ENCODE results near the gene ALPI. TPM values are rescaled to one million over a fixed set of nuclear protein-coding genes. Genes with fewer than 3 reads are reported as not detected.

ALPI gene
- total RNA-seq, 1 experiment from 2014 or later = not detected

DNA sequence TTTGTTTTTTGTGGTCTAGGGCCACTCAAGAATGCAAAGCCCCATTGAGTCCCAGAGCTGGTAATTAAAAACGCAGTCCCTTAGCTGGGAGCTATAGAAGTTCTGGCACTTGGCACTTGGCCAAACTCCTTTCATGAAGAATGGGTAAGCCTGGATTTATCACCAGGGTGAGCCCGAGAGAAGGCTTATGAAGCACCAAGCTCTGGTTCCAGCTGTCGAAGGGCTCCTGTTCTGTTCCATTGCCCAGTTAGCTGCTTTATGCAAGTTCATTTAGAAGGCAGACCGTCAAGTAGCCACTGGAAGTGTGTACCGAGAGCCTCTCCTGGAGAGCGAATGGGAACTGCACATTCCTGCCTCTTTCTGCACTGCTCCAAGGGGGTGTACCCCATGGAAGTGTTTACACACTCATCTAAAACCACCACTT, 17.5 kb downstream of the ALPI start:
- no peak overlapping the region for H3K9ac ChIP-seq (ENCODE audit: low read length)
- DNase-seq (peak; percentile 3), ATAC-seq (no peak)
- no peak overlapping the region for H3K4me3 ChIP-seq (ENCODE audit: low read length)
- no peak overlapping the region for H2AFZ ChIP-seq (ENCODE audit: low read length)
- peaks cover 58% of the 10 kb centered on the region for H3K27me3 ChIP-seq (ENCODE audit: low read length)
- ChIA-PET POLR2A (ENCODE audit: unreplicated experiment) (interaction anchor here (0.6 kb wide), 1 partner anchor 658 kb away, joined by 4 read pairs; no protein-coding TSS in a partner anchor), CTCF (no interaction called here)
- no peaks in the 10 kb centered on the region for H3K4me1 ChIP-seq (ENCODE audit: insufficient read depth, low read length)
- no peaks in the 10 kb centered on the region for H3K79me2 ChIP-seq (ENCODE audit: low read length)
- no peaks in the 10 kb centered on the region for H3F3A ChIP-seq (ENCODE audit: low read length, unreplicated experiment)
- no peaks in the 10 kb centered on the region for H3K36me3 ChIP-seq (ENCODE audit: low read depth, low read length)
- intact Hi-C loops (cut with micrococcal nuclease) = no loop called here
- no peak for TF ChIP-seq EZH2phosphoT487 (IDR thresholded peaks at IDR 0.05; ENCODE audit: borderline replicate concordance, low read length)
- TF ChIP-seq, protein P1, sequence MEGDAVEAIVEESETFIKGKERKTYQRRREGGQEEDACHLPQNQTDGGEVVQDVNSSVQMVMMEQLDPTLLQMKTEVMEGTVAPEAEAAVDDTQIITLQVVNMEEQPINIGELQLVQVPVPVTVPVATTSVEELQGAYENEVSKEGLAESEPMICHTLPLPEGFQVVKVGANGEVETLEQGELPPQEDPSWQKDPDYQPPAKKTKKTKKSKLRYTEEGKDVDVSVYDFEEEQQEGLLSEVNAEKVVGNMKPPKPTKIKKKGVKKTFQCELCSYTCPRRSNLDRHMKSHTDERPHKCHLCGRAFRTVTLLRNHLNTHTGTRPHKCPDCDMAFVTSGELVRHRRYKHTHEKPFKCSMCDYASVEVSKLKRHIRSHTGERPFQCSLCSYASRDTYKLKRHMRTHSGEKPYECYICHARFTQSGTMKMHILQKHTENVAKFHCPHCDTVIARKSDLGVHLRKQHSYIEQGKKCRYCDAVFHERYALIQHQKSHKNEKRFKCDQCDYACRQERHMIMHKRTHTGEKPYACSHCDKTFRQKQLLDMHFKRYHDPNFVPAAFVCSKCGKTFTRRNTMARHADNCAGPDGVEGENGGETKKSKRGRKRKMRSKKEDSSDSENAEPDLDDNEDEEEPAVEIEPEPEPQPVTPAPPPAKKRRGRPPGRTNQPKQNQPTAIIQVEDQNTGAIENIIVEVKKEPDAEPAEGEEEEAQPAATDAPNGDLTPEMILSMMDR (conservative IDR thresholded peaks at IDR 0.05; ENCODE audit: low read depth, low read length) = no peak
- no peak for TF ChIP-seq EZH2 (IDR thresholded peaks at IDR 0.05; ENCODE audit: low read length, unreplicated experiment)
- no TSS peak for BruUV-seq (replicated peaks)
- H3K9me3 ChIP-seq (ENCODE audit: low read length) = no peaks in the 10 kb centered on the region
- H3K27ac ChIP-seq (ENCODE audit: low read length) = no peak overlapping the region
- H4K20me1 ChIP-seq (ENCODE audit: low read length) = no peaks in the 10 kb centered on the region
- H3K9me2 ChIP-seq (replicated peaks; ENCODE audit: low read length) = no peaks in the 10 kb centered on the region
- H3K4me2 ChIP-seq (ENCODE audit: low read length) = no peak overlapping the region

DNA sequence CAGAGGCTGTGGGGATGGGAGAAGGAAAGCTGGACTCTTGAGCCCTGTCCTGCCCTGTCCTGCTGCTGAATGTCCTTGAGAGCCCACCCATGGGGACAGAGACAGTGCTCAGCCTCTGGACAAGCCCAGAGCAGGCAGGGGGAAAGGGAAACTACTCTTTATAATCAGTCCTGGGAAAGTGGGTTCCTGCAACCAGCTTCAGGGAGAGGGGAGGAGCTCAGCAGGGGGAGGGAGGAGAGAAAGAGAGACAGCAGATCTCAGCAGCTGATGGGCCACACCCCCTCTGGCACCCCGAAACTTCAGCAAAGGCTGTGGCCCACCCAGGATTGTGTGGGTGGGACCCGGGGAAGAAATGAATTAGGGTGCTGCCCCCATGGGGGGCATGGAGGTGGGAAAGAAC, 20.1 kb downstream of the ALPI start:
- Histone ChIP-seq H3K9me2 (replicated peaks; ENCODE audit: low read length) (no peaks in the 10 kb centered on the region), H4K20me1 (ENCODE audit: low read length) (no peaks in the 10 kb centered on the region), H3K27ac (ENCODE audit: low read length) (no peak overlapping the region), H3K4me2 (ENCODE audit: low read length) (no peak overlapping the region), H2AFZ (ENCODE audit: low read length) (no peak overlapping the region), H3K9me3 (ENCODE audit: low read length) (no peaks in the 10 kb centered on the region), H3K9ac (ENCODE audit: low read length) (no peak overlapping the region), H3K4me1 (ENCODE audit: insufficient read depth, low read length) (no peaks in the 10 kb centered on the region), H3K36me3 (ENCODE audit: low read depth, low read length) (no peaks in the 10 kb centered on the region), H3K4me3 (ENCODE audit: low read length) (no peak overlapping the region), H3K27me3 (ENCODE audit: low read length) (peaks cover 41% of the 10 kb centered on the region), H3K79me2 (ENCODE audit: low read length) (no peaks in the 10 kb centered on the region), H3F3A (ENCODE audit: low read length, unreplicated experiment) (no peaks in the 10 kb centered on the region)
- intact Hi-C loops (cut with micrococcal nuclease) = no loop called here
- ChIA-PET CTCF (no interaction called here), POLR2A (ENCODE audit: unreplicated experiment) (no interaction called here)
- no peak for ATAC-seq
- no TSS peak for BruUV-seq (replicated peaks)
- no peak for TF ChIP-seq EZH2phosphoT487 (IDR thresholded peaks at IDR 0.05; ENCODE audit: borderline replicate concordance, low read length)
- TF ChIP-seq, protein P1 (conservative IDR thresholded peaks at IDR 0.05; ENCODE audit: low read depth, low read length) = no peak
- TF ChIP-seq EZH2 (IDR thresholded peaks at IDR 0.05; ENCODE audit: low read length, unreplicated experiment) = no peak
- no peak for DNase-seq

DNA sequence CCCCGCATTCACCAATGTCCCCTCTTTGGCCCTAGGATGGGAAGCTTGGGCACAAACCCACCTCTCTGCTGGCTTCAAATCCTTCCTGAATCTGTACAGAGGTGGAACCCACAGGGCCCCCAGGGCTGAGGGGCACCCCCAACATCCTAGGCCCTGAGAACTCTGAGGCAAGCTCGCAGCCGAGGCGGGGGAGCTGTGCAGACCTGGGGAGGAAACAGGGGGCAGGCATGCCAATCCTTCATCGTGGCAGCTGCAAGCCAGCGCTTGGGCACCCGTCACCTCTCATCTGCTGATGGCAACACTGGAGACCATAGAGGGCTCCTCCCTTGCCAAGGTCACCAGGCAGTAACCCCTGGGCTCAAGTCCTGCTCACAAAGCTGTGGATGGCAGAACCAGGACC, 20.8 kb downstream of the ALPI start:
- ChIA-PET CTCF (no interaction called here), POLR2A (ENCODE audit: unreplicated experiment) (no interaction called here)
- no peaks in the 10 kb centered on the region for H3K9me2 ChIP-seq (replicated peaks; ENCODE audit: low read length)
- H3K4me1 ChIP-seq (ENCODE audit: insufficient read depth, low read length) = no peaks in the 10 kb centered on the region
- TF ChIP-seq, protein P1 (conservative IDR thresholded peaks at IDR 0.05; ENCODE audit: low read depth, low read length) = no peak
- no peak for TF ChIP-seq EZH2phosphoT487 (IDR thresholded peaks at IDR 0.05; ENCODE audit: borderline replicate concordance, low read length)
- TF ChIP-seq EZH2 (IDR thresholded peaks at IDR 0.05; ENCODE audit: low read length, unreplicated experiment) = no peak
- no peak overlapping the region for H3K27ac ChIP-seq (ENCODE audit: low read length)
- H3K4me3 ChIP-seq (ENCODE audit: low read length) = no peak overlapping the region
- intact Hi-C loops (cut with micrococcal nuclease) = no loop called here
- no peaks in the 10 kb centered on the region for H3K36me3 ChIP-seq (ENCODE audit: low read depth, low read length)
- DNase-seq (no peak), ATAC-seq (no peak)
- no peaks in the 10 kb centered on the region for H3F3A ChIP-seq (ENCODE audit: low read length, unreplicated experiment)
- no peaks in the 10 kb centered on the region for H3K79me2 ChIP-seq (ENCODE audit: low read length)
- H3K9me3 ChIP-seq (ENCODE audit: low read length) = no peaks in the 10 kb centered on the region
- no peaks in the 10 kb centered on the region for H4K20me1 ChIP-seq (ENCODE audit: low read length)
- no peak overlapping the region for H3K4me2 ChIP-seq (ENCODE audit: low read length)
- BruUV-seq (replicated peaks) = no TSS peak
- H3K27me3 ChIP-seq (ENCODE audit: low read length) = peaks cover 36% of the 10 kb centered on the region
- no peak overlapping the region for H3K9ac ChIP-seq (ENCODE audit: low read length)
- H2AFZ ChIP-seq (ENCODE audit: low read length) = no peak overlapping the region
